H1 (cell line): ENCODE results near the gene KRTAP15-1. TPM values are rescaled to one million over a fixed set of nuclear protein-coding genes. Genes with fewer than 3 reads are reported as not detected.

ENCODE experiments used
- ASH2L ChIP-seq: fragments of 200-600, 300-600 bp; sonication (generic); IDR thresholded peaks from one replicate; pipeline ENCODE4 v1.7.1; 2017; ENCODE audit warnings: low read length
- BACH1 ChIP-seq: IDR thresholded peaks from 2 replicates; pipeline ENCODE4 v1.6.1; 2012; ENCODE audit warnings: low read length, improper control_type of control experiment
- CTCF ChIP-seq, 3 experiments: IDR thresholded peaks; 1 replicate in 2 of 3; 2 replicates in 1 of 3; pipeline versions ENCODE4 v1.5.1 to v1.6.1; 2011; ENCODE audit warnings: low read length in 3 of 3, mild to moderate bottlenecking in 3 of 3, inconsistent platforms in 2 of 3, low read depth in 1 of 3, moderate library complexity in 1 of 3; ENCODE audit not compliant: insufficient read depth in 1 of 3; ENCODE audit errors: control extremely low read depth in 1 of 3
- E2F6 ChIP-seq: IDR thresholded peaks from 2 replicates; pipeline ENCODE4 v1.6.1; 2012; ENCODE audit warnings: inconsistent platforms
- POLR2A ChIP-seq, 2 experiments: IDR thresholded peaks; 1 replicate in 1 of 2; 2 replicates in 1 of 2; pipeline ENCODE4 v1.6.1; 2011; ENCODE audit warnings: low read depth in 2 of 2, low read length in 2 of 2, mild to moderate bottlenecking in 2 of 2; ENCODE audit errors: control extremely low read depth in 1 of 2
- SIN3A ChIP-seq, 2 experiments: IDR thresholded peaks in 1 of 2; conservative IDR thresholded peaks in 1 of 2; 2 replicates each; pipeline ENCODE4 v1.6.1; 2011 to 2012; ENCODE audit warnings: low read length in 2 of 2, improper control_type of control experiment in 1 of 2, low read depth in 1 of 2, mild to moderate bottlenecking in 1 of 2
- SP1 ChIP-seq: IDR thresholded peaks from 2 replicates; pipeline ENCODE4 v1.6.1; 2011; ENCODE audit warnings: low read depth, low read length
- TEAD4 ChIP-seq: IDR thresholded peaks from 2 replicates; pipeline ENCODE4 v1.6.1; 2012; ENCODE audit warnings: low read depth, low read length, inconsistent platforms, mixed read lengths
- ZNF274 ChIP-seq: IDR thresholded peaks from 2 replicates; pipeline ENCODE4 v1.7.0; 2012; ENCODE audit warnings: low read length, borderline replicate concordance; ENCODE audit errors: extremely low read depth
- polyA plus RNA-seq, 7 experiments: library from polyadenylated mRNA; depleted of rRNA in 3 of 7; stranded (reverse) in 5 of 7; unstranded in 2 of 7; fragments of >200 nt in 5 of 7; fragments of 200-250 nt in 2 of 7; gene quantifications; 1 replicate in 5 of 7; 2 replicates in 1 of 7; 4 replicates in 1 of 7; pipeline versions ENCODE4 v1.2.1 to v1.2.3, GENCODE V29; 2011 to 2013; ENCODE audit warnings: missing spikeins in 2 of 7, mixed read lengths in 2 of 7
- total RNA-seq: library from RNA; stranded (reverse); fragmentation: NEBNext Ultra II Directional; extraction: Animal tissue kit (Norgen Biotek cat#: 25700); gene quantifications from 2 replicates; pipeline ENCODE4 v1.2.1, GENCODE V29; 2021
- TF ChIP-seq, protein P1 (sequence below): IDR thresholded peaks from 2 replicates; pipeline ENCODE4 v1.6.1; 2011; ENCODE audit warnings: low read length, improper control_type of control experiment

Gene KRTAP15-1
- total and polyA plus RNA-seq, 2 of the 8 experiments (the other 6 are each of a cell fraction or from before 2014, with no cell fraction given), result not detected

- TF ChIP-seq, protein P1, sequence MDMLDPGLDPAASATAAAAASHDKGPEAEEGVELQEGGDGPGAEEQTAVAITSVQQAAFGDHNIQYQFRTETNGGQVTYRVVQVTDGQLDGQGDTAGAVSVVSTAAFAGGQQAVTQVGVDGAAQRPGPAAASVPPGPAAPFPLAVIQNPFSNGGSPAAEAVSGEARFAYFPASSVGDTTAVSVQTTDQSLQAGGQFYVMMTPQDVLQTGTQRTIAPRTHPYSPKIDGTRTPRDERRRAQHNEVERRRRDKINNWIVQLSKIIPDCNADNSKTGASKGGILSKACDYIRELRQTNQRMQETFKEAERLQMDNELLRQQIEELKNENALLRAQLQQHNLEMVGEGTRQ, result no peak
- TF ChIP-seq E2F6, result peak; percentile 64; the same call in 1 of the 2 replicates
- TF ChIP-seq BACH1, result no peak
- 0 out of 3 replicates have a peak, but pooled peaks of 1 of the 2 experiments have one; percentile 45 for TF ChIP-seq POLR2A (IDR thresholded peaks at IDR 0.05; ENCODE audit: control extremely low read depth in 1 of 2, low read depth in 2 of 2, low read length in 2 of 2)
- peak; percentile 51 for TF ChIP-seq ASH2L
- TF ChIP-seq CTCF (IDR thresholded peaks at IDR 0.05; ENCODE audit: control extremely low read depth in 1 of 3, insufficient read depth in 1 of 3, low read depth in 1 of 3, low read length in 3 of 3), result peak; percentile 76 to 91 (median 79)
- TF ChIP-seq SP1, result 0 out of 2 replicates have a peak, but pooled peaks have one; percentile 22
- TF ChIP-seq ZNF274, result no peak
- TF ChIP-seq TEAD4, result peak; percentile 11; the same call in 1 of the 2 replicates
- 0 out of 4 replicates have a peak, but pooled peaks of 1 of the 2 experiments have one; percentile 24 for TF ChIP-seq SIN3A (conservative IDR thresholded peaks at IDR 0.05 in 1 of 2, IDR thresholded peaks at IDR 0.05 in 1 of 2; ENCODE audit: low read depth in 1 of 2, low read length in 2 of 2)
- TF ChIP-seq, all 59 proteins: peak for 15
Measured at GRCh38 chr21:30408782-30409494, 31.1 kb upstream of the KRTAP15-1 start (continued).
